Colonic mucosa (tissue), 4 donors: ENCODE results near the gene TECTB. TPM values are rescaled to one million over a fixed set of nuclear protein-coding genes. Genes with fewer than 3 reads are reported as not detected.

Experiments
- DNase-seq: peaks from one replicate; pipeline ENCODE4 v3.0.0-alpha.2; 2020
- H3K27ac ChIP-seq: fragments of 200-600 bp; one replicate; pipeline ENCODE4 v1.8.0; 2021
- H3K27me3 ChIP-seq: fragments of 200-600 bp; one replicate; pipeline ENCODE4 v1.8.0; 2021
- H3K36me3 ChIP-seq: fragments of 200-600 bp; one replicate; pipeline ENCODE4 v1.8.0; 2021
- H3K4me1 ChIP-seq: fragments of 200-600 bp; one replicate; pipeline ENCODE4 v1.8.0; 2021; ENCODE audit warnings: mild to moderate bottlenecking
- H3K4me3 ChIP-seq: fragments of 200-600 bp; one replicate; pipeline ENCODE4 v1.8.0; 2021
- H3K9ac ChIP-seq, 2 donors: one replicate each; pipeline ENCODE4 v1.7.0; 2013; ENCODE audit warnings: control low read depth in 2 of 2, low read depth in 2 of 2, low read length in 2 of 2
- H3K9me3 ChIP-seq: fragments of 200-600 bp; one replicate; pipeline ENCODE4 v1.8.0; 2021
- CTCF ChIP-seq: fragments of 200-600 bp; IDR thresholded peaks from one replicate; pipeline ENCODE4 v1.8.0; 2022; ENCODE audit warnings: antibody characterized with exemption, mild to moderate bottlenecking
- intact Hi-C: fragments of 100-400 bp; cut with DNase I; formaldehyde crosslinking; loops from one replicate; pipeline ENCODE4 v1.14.1; 2022
- total RNA-seq, 2 donors: library from RNA; stranded (reverse); fragmentation: NEBNext Ultra II Directional in 1 of 2; extraction: Animal tissue kit (Norgen Biotek cat#: 25700) in 1 of 2; gene quantifications; one replicate each; pipeline ENCODE4 v1.2.1, GENCODE V29; 2021
- donor health status: healthy.
- donor health status: DM: no; HTN: no; CAD: no.
- donor health status: DM: no; HTN: no; CAD: no.

The TECTB gene
- total RNA-seq, 2 donors from 2014 or later, result not detected

- H3K4me3 ChIP-seq, result no peak overlapping the region
- intact Hi-C loops, result no loop called here
- no peak for DNase-seq
- no peak overlapping the region for H3K9ac ChIP-seq
- no peaks in the 10 kb centered on the region for H3K4me1 ChIP-seq
- H3K27me3 ChIP-seq, result no peaks in the 10 kb centered on the region
- TF ChIP-seq CTCF, result no peak
- H3K27ac ChIP-seq, result no peak overlapping the region
- no peaks in the 10 kb centered on the region for H3K36me3 ChIP-seq
- no peaks in the 10 kb centered on the region for H3K9me3 ChIP-seq
Observed at GRCh38 chr10:112289373-112290053, 6.3 kb downstream of the TECTB start.

DNA sequence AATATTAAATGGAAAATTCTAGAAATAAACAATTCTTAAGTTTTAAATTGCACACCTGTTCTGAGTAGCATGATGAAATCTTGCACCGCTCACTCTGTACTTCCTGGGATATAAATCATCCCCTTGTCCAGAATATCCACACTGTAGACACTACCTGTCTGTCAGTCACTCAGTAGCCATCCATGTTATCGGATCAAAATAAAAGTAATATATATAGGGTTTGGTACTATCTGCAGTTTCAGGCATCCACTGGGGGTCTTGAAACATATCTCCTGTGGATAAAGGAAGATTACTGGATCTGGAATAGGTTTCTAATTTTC lies 6.8 kb downstream of the TECTB start:
- intact Hi-C loops, result no loop called here

DNA sequence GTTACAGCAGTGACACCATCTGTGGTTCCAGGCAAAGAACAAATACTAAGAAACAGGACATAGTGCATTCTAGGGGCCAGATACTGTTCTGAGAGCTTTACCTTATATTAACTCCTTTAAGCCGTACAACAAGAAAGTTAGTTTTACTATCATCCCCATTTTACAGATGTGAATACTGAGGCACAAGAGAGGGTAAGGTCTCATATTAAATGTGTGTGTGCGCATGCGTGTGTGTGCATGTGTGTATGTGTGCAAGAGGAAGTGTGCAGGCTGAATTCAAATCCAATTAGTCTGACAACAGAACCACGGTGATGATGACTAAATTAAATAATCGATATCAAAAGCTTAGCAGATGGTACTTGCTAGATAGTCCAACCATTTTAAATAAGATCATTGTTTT lies 11.0 kb downstream of the TECTB start:
- Histone ChIP-seq H3K36me3 (no peaks in the 10 kb centered on the region), H3K27me3 (no peaks in the 10 kb centered on the region), H3K9ac (no peak overlapping the region), H3K4me3 (no peak overlapping the region), H3K4me1 (no peaks in the 10 kb centered on the region), H3K9me3 (no peaks in the 10 kb centered on the region), H3K27ac (no peak overlapping the region)
- no peak for TF ChIP-seq CTCF
- no peak for DNase-seq
- intact Hi-C loops, result no loop called here

More for the DNA sequence above, 6.8 kb downstream of the TECTB start:
- Histone ChIP-seq H3K4me3 (no peak overlapping the region), H3K9me3 (no peaks in the 10 kb centered on the region), H3K27me3 (no peaks in the 10 kb centered on the region), H3K4me1 (no peaks in the 10 kb centered on the region), H3K9ac (no peak overlapping the region), H3K36me3 (no peaks in the 10 kb centered on the region), H3K27ac (no peak overlapping the region)
- TF ChIP-seq CTCF, result no peak
- no peak for DNase-seq

GRCh38 chr10:112295853-112296830 lies 12.9 kb downstream of the TECTB start:
- Histone ChIP-seq H3K9ac (no peak overlapping the region), H3K4me3 (no peak overlapping the region), H3K4me1 (no peaks in the 10 kb centered on the region), H3K9me3 (no peaks in the 10 kb centered on the region), H3K36me3 (no peaks in the 10 kb centered on the region), H3K27ac (no peak overlapping the region), H3K27me3 (no peaks in the 10 kb centered on the region)
- DNase-seq, result no peak
- intact Hi-C loops, result no loop called here
- no peak for TF ChIP-seq CTCF

DNA sequence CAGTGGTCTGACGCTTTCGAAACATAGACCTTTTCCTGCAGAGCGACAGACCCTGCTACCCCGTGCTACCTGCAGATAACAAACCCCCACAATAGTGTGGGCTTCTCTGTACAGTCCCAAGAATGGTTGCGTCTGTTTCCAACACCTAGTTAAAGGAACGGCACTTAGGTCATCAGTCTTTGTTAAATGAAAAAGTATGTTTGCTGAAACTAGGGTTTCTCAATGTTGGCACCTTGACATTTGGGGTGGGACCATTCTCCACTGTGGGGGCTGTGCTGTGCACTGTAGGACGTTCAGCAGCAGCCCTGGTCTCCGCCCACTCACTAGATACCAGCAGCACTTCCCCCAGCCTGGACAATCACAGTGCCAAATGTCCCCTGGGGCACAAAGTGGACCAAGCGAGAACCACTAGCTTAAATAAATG lies 13.7 kb downstream of the TECTB start:
- intact Hi-C loops, result no loop called here
- H3K9me3 ChIP-seq, result no peaks in the 10 kb centered on the region
- H3K27me3 ChIP-seq, result no peaks in the 10 kb centered on the region
- no peak for TF ChIP-seq CTCF
- H3K36me3 ChIP-seq, result no peaks in the 10 kb centered on the region
- H3K4me3 ChIP-seq, result no peak overlapping the region
- H3K27ac ChIP-seq, result no peak overlapping the region
- no peak for DNase-seq
- H3K4me1 ChIP-seq, result no peaks in the 10 kb centered on the region
- no peak overlapping the region for H3K9ac ChIP-seq
